Loucy (cell line): ENCODE results near the gene PTPRK.

ENCODE experiments used
- CTCF ChIP-seq: fragments of 200-600 bp; sonication (generic); conservative IDR thresholded peaks from 2 replicates; pipeline ENCODE4 v1.5.1; 2014; ENCODE audit warnings: mild to moderate bottlenecking, antibody characterized with exemption, low read length
- EZH2phosphoT487 ChIP-seq: fragments of 200-600 bp; IDR thresholded peaks from 2 replicates; pipeline ENCODE4 v1.6.1; 2018; ENCODE audit warnings: antibody characterized with exemption, mild to moderate bottlenecking, moderate library complexity, borderline replicate concordance

GRCh38 chr6:128047989-128048388, 472.4 kb downstream of the PTPRK start:
- TF ChIP-seq CTCF, result no peak
- no peak for TF ChIP-seq EZH2phosphoT487
